Heart right ventricle (tissue), 16 donors: ENCODE measurements around the gene KCNJ16. TPM values are rescaled to one million over a fixed set of nuclear protein-coding genes. Genes with fewer than 3 reads are reported as not detected.

ENCODE experiments used
- ATAC-seq, 8 donors: fragments of 200-7000 bp; cut with Tn5 transposase; one replicate each; pipeline ENCODE4 v1.9.1; 2020; ENCODE audit warnings: mild to moderate bottlenecking in 8 of 8, moderate library complexity in 8 of 8, moderate number of reproducible peaks in 1 of 8
- DNase-seq, 2 donors: peaks; one replicate each; pipeline ENCODE4 v3.0.0-alpha.2; 2020
- H3K27ac ChIP-seq, 10 donors: fragments of 200-600 bp; sonication (generic) in 2 of 10; one replicate each; pipeline versions ENCODE4 v1.5.0 to v1.8.0; 2020 to 2022; ENCODE audit warnings: mild to moderate bottlenecking in 3 of 10
- H3K27me3 ChIP-seq, 7 donors: fragments of 200-600 bp; one replicate each; pipeline ENCODE4 v1.8.0; 2021 to 2022; ENCODE audit warnings: mild to moderate bottlenecking in 2 of 7
- H3K36me3 ChIP-seq, 9 donors: fragments of 200-600 bp; sonication (generic) in 1 of 9; one replicate each; pipeline versions ENCODE4 v1.5.0 to v1.8.0; 2020 to 2022; ENCODE audit warnings: mild to moderate bottlenecking in 2 of 9
- H3K4me1 ChIP-seq, 9 donors: fragments of 200-600 bp; sonication (generic) in 1 of 9; one replicate each; pipeline versions ENCODE4 v1.5.0 to v1.8.0; 2020 to 2022; ENCODE audit warnings: mild to moderate bottlenecking in 4 of 9
- H3K4me3 ChIP-seq, 10 donors: fragments of 200-600 bp; sonication (generic) in 2 of 10; one replicate each; pipeline versions ENCODE4 v1.5.0 to v1.8.0; 2020 to 2022; ENCODE audit warnings: mild to moderate bottlenecking in 7 of 10, moderate library complexity in 2 of 10
- H3K9me3 ChIP-seq, 11 donors: fragments of 200-600 bp in 10 of 11; sonication (generic) in 2 of 11; one replicate each; pipeline versions ENCODE4 v1.5.0 to v1.8.0; 2013 to 2022; ENCODE audit warnings: mild to moderate bottlenecking in 2 of 11, control low read depth in 1 of 11, moderate library complexity in 1 of 11
- WGBS, 2 donors: extraction: QIAGEN DNeasy Blood & Tissue Kit; methylation state at CpG; one replicate each; pipeline ENCODE4 v1.1.7; 2013; ENCODE audit warnings: inconsistent platforms in 1 of 2; 5-methylcytosine and 5-hydroxymethylcytosine counted together
- intact Hi-C, 10 donors: fragments of 100-400 bp; cut with DNase I; formaldehyde crosslinking; loops; one replicate each; pipeline versions ENCODE4 v1.11.1 to v1.14.2; 2022
- polyA plus RNA-seq, 2 donors: library from polyadenylated mRNA; stranded (reverse); fragments of 200-250 nt; gene quantifications; one replicate each; pipeline ENCODE4 v1.2.3, GENCODE V29; 2013
- total RNA-seq, 10 donors: library from RNA; stranded (reverse); fragmentation: NEBNext Ultra II Directional in 3 of 10; extraction: Animal tissue kit (Norgen Biotek cat#: 25700) in 3 of 10; gene quantifications; one replicate each; pipeline versions ENCODE4 v1.2.1 to v1.2.4, GENCODE V29; 2021 to 2023
- TF ChIP-seq, protein P1 (sequence below), 9 donors: fragments of 200-600 bp; sonication (generic) in 2 of 9; IDR thresholded peaks; one replicate each; pipeline versions ENCODE4 v1.5.0 to v1.8.0; 2021 to 2022; ENCODE audit warnings: antibody characterized with exemption in 9 of 9, mild to moderate bottlenecking in 5 of 9, moderate library complexity in 1 of 9
- donor health status: Arrhythmogenic right ventricular cardiomyopathy.
- donor health status: ischemic (EF 13 %, LVEDD 7.1; RV severe dilation, severe dysfunction).
- donor health status: healthy with polysubstance abuse.
- donor health status: DM: no; HTN: yes; CAD: no.
- donor health status: DM: no; HTN: no; CAD: no.
- donor health status: ischemic (EF 25% LVEDD 6.9; RV normal size, moderate dysfunction).
- donor health status: ischemic (EF 25% LVEDD 5.7; RV mildly dilated, moderate dysfunction).
- donor health status: healthy.
- donor health status: DM: yes; HTN: yes; CAD: no.
- donor health status: Ischemic cardiomyopathy.
- donor health status: ischemic (EF 35%, LVEDD 5.7; RV mildly dilated, moderate dysfunction).
- donor health status: nonischemic (EF 11% LVEDD 7.7; RV severe dilation, severe dysfunction).
- donor health status: DM: yes; HTN: yes; CAD: no.
- donor health status: PGD.
- donor health status: ischemic (EF 29% LVEDD 5.4; RV normal size, mild dysfunction).
- donor health status: nonischemic (EF 23%, LVEDD 6.1; RV moderate dilation, normal function).

Gene KCNJ16
- total and polyA plus RNA-seq, 12 donors: 0.09 to 0.24 (median 0.14) TPM; not detected in 8

- no peaks in the 10 kb centered on the region for H3K36me3 ChIP-seq
- H3K27me3 ChIP-seq: no peaks in the 10 kb centered on the region
- ATAC-seq (peak in 2 of 8 donors; percentile 42 to 49), DNase-seq (no peak)
- intact Hi-C loops: no loop called here
- H3K27ac ChIP-seq: peak overlapping the region in 1 of 10 donors; percentile 13
- 76 to 82% methylated on average over 5 of the region's 5 CpGs for WGBS, 2 donors
- H3K4me3 ChIP-seq: no peak overlapping the region
- H3K9me3 ChIP-seq: no peaks in the 10 kb centered on the region
- TF ChIP-seq, protein P1, sequence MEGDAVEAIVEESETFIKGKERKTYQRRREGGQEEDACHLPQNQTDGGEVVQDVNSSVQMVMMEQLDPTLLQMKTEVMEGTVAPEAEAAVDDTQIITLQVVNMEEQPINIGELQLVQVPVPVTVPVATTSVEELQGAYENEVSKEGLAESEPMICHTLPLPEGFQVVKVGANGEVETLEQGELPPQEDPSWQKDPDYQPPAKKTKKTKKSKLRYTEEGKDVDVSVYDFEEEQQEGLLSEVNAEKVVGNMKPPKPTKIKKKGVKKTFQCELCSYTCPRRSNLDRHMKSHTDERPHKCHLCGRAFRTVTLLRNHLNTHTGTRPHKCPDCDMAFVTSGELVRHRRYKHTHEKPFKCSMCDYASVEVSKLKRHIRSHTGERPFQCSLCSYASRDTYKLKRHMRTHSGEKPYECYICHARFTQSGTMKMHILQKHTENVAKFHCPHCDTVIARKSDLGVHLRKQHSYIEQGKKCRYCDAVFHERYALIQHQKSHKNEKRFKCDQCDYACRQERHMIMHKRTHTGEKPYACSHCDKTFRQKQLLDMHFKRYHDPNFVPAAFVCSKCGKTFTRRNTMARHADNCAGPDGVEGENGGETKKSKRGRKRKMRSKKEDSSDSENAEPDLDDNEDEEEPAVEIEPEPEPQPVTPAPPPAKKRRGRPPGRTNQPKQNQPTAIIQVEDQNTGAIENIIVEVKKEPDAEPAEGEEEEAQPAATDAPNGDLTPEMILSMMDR (IDR thresholded peaks at IDR 0.05): no peak
- no peaks in the 10 kb centered on the region for H3K4me1 ChIP-seq
Observed at GRCh38 chr17:70072546-70073309, 2.3 kb upstream of the KCNJ16 start.

DNA sequence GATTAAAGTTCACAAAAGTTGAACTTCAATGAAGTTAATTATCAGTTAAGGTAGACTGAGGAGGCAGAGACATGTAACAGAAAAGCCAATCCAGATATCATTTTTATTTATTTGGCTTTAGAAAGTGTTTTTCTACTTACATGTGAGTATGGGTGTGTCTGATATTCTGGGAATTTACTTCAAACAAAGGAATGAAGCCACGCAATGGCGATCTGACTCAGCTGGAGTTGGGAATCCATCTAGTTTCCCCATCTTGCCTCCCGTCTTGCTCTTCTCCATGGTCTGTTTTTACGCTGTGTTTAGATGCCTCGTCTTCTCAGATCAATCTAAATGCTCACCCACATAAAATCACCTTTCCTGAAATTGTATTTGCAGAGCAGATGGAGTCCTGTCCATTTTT, 1.7 kb upstream of the KCNJ16 start:
- Histone ChIP-seq H3K27me3 (no peaks in the 10 kb centered on the region), H3K4me3 (no peak overlapping the region), H3K9me3 (no peaks in the 10 kb centered on the region), H3K36me3 (no peaks in the 10 kb centered on the region), H3K27ac (no peak overlapping the region), H3K4me1 (no peaks in the 10 kb centered on the region)
- TF ChIP-seq, protein P1 (IDR thresholded peaks at IDR 0.05): no peak
- intact Hi-C loops: no loop called here
- 94 to 95% methylated on average over 5 of the region's 5 CpGs for WGBS, 2 donors
- DNase-seq (no peak), ATAC-seq (no peak)

GRCh38 chr17:70073799-70074198, 1.2 kb upstream of the KCNJ16 start:
- WGBS, 2 donors: 61 to 68% methylated on average over 3 of the region's 3 CpGs
- Histone ChIP-seq H3K4me1 (no peaks in the 10 kb centered on the region), H3K9me3 (no peaks in the 10 kb centered on the region), H3K36me3 (no peaks in the 10 kb centered on the region), H3K27ac (no peak overlapping the region), H3K27me3 (no peaks in the 10 kb centered on the region), H3K4me3 (no peak overlapping the region)
- ATAC-seq (no peak), DNase-seq (no peak)
- intact Hi-C loops: no loop called here
- TF ChIP-seq, protein P1 (IDR thresholded peaks at IDR 0.05): no peak

DNA sequence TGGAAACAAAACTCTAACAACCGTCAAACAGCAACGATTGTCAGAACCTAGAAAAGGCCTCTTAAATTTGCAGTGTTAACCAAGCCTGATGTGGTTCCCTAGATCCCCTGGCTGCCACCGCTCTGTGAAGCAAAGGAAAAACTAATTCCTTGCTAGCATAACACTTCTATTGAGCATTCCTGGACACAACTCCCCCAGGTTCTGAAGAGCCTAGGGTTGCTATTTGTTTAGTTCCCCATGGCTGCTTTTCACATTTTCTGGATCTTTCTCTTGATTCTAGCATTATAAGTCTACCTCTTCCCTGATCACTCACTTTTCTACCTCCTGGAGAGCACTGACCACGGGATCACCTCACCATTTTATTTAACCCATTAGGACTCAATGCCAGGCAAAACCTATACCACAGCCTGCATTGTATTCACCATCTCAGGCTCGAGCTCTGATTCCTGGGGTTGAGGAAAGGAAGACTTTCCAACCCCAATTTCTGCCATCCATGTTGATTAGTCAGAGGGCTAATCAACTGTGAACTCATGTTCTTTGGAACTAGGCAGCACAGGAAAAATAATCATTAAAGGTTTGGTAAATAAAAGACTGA, 692 bp upstream of the KCNJ16 start:
- Histone ChIP-seq H3K27ac (no peak overlapping the region), H3K4me3 (no peak overlapping the region), H3K4me1 (no peaks in the 10 kb centered on the region), H3K36me3 (no peaks in the 10 kb centered on the region), H3K27me3 (no peaks in the 10 kb centered on the region), H3K9me3 (no peaks in the 10 kb centered on the region)
- intact Hi-C loops: no loop called here
- ATAC-seq (no peak), DNase-seq (no peak)
- 67 to 75% methylated on average over 5 of the region's 5 CpGs for WGBS, 2 donors
- TF ChIP-seq, protein P1 (IDR thresholded peaks at IDR 0.05): no peak
